Astrocyte (in vitro differentiated cells and primary cell): ENCODE measurements around the gene SYT2. TPM values are rescaled to one million over a fixed set of nuclear protein-coding genes. Genes with fewer than 3 reads are reported as not detected.
A peak's percentile ranks its signal among the peaks of the same experiment; 100 is the strongest.
"Not testable (repeated sequence)": the region's sequence is repeated elsewhere in the genome, so short reads cannot be mapped to it uniquely, and the experiment has no call there.

Source experiments
- DNase-seq: peaks from one replicate; pipeline ENCODE4 v3.0.0-alpha.2; 2010; ENCODE audit warnings: low read depth
- FAIRE-seq: peaks from 2 replicates; lab custom pipeline; 2011; peaks lifted over from hg19 to GRCh38; lab: Jason Lieb, UNC
- H2AFZ ChIP-seq: 2 replicates; pipeline ENCODE4 v1.6.0; 2012; ENCODE audit warnings: low read depth, low read length, inconsistent platforms
- H3K27ac ChIP-seq: 2 replicates; pipeline ENCODE4 v1.5.1; 2011; ENCODE audit warnings: low read depth, low read length, inconsistent platforms
- H3K27me3 ChIP-seq: 2 replicates; pipeline ENCODE4 v1.6.0; 2011; ENCODE audit warnings: low read length, inconsistent platforms; ENCODE audit not compliant: insufficient read depth
- H3K36me3 ChIP-seq: 2 replicates; pipeline ENCODE4 v1.5.1; 2011; ENCODE audit warnings: low read length, inconsistent platforms; ENCODE audit not compliant: insufficient read depth
- H3K4me1 ChIP-seq: 2 replicates; pipeline ENCODE4 v1.5.1; 2011; ENCODE audit warnings: low read length, inconsistent platforms; ENCODE audit not compliant: insufficient read depth
- H3K4me2 ChIP-seq: 2 replicates; pipeline ENCODE4 v1.6.0; 2012; ENCODE audit warnings: low read length, inconsistent platforms
- H3K4me3 ChIP-seq: 2 replicates; pipeline ENCODE4 v1.5.1; 2011; ENCODE audit warnings: low read depth, mild to moderate bottlenecking, low read length, inconsistent platforms; ENCODE audit not compliant: insufficient read depth
- H3K79me2 ChIP-seq: 2 replicates; pipeline ENCODE4 v1.6.0; 2012; ENCODE audit warnings: mild to moderate bottlenecking, low read length, inconsistent platforms; ENCODE audit not compliant: insufficient read depth
- H3K9ac ChIP-seq: 2 replicates; pipeline ENCODE4 v1.6.0; 2012; ENCODE audit warnings: mild to moderate bottlenecking, low read length, inconsistent platforms
- H3K9me3 ChIP-seq: 2 replicates; pipeline ENCODE4 v1.5.1; 2012; ENCODE audit warnings: low read depth, mild to moderate bottlenecking, low read length, inconsistent platforms; ENCODE audit not compliant: insufficient read depth
- H4K20me1 ChIP-seq: 2 replicates; pipeline ENCODE4 v1.6.0; 2012; ENCODE audit warnings: low read length, inconsistent platforms; ENCODE audit not compliant: insufficient read depth
- H3K27ac Mint-ChIP-seq: one replicate; pipeline ENCODE4 v1.8.0; 2021; ENCODE audit warnings: mild to moderate bottlenecking, mixed read lengths; ENCODE audit not compliant: unreplicated experiment
- H3K27me3 Mint-ChIP-seq: one replicate; pipeline ENCODE4 v1.8.0; 2021; ENCODE audit warnings: low read depth, mixed read lengths; ENCODE audit not compliant: unreplicated experiment
- H3K36me3 Mint-ChIP-seq: one replicate; pipeline ENCODE4 v1.8.0; 2021; ENCODE audit warnings: low read depth, mixed read lengths; ENCODE audit not compliant: unreplicated experiment
- H3K4me1 Mint-ChIP-seq: one replicate; pipeline ENCODE4 v1.8.0; 2021; ENCODE audit warnings: low read depth, mixed read lengths; ENCODE audit not compliant: unreplicated experiment
- H3K4me3 Mint-ChIP-seq: one replicate; pipeline ENCODE4 v1.8.0; 2021; ENCODE audit warnings: mild to moderate bottlenecking, moderate library complexity, mixed read lengths; ENCODE audit not compliant: unreplicated experiment
- H3K9me3 Mint-ChIP-seq: one replicate; pipeline ENCODE4 v1.8.0; 2021; ENCODE audit warnings: mild to moderate bottlenecking, mixed read lengths; ENCODE audit not compliant: unreplicated experiment
- EZH2 ChIP-seq: IDR thresholded peaks from 2 replicates; pipeline ENCODE4 v1.6.1; 2012; ENCODE audit warnings: mild to moderate bottlenecking, low read length, inconsistent platforms; ENCODE audit not compliant: insufficient read depth
- total RNA-seq: library from RNA; stranded (reverse); gene quantifications from 2 replicates; pipeline ENCODE4 v1.2.1, GENCODE V29; 2021
- TF ChIP-seq, protein P1 (sequence below): IDR thresholded peaks from 2 replicates; pipeline ENCODE4 v1.5.1; 2011; ENCODE audit warnings: low read depth, mild to moderate bottlenecking, inconsistent platforms, low read length, moderate library complexity; ENCODE audit not compliant: insufficient read depth

SYT2 gene
- total RNA-seq, 1 donor from 2014 or later, result 0.27 TPM

DNA sequence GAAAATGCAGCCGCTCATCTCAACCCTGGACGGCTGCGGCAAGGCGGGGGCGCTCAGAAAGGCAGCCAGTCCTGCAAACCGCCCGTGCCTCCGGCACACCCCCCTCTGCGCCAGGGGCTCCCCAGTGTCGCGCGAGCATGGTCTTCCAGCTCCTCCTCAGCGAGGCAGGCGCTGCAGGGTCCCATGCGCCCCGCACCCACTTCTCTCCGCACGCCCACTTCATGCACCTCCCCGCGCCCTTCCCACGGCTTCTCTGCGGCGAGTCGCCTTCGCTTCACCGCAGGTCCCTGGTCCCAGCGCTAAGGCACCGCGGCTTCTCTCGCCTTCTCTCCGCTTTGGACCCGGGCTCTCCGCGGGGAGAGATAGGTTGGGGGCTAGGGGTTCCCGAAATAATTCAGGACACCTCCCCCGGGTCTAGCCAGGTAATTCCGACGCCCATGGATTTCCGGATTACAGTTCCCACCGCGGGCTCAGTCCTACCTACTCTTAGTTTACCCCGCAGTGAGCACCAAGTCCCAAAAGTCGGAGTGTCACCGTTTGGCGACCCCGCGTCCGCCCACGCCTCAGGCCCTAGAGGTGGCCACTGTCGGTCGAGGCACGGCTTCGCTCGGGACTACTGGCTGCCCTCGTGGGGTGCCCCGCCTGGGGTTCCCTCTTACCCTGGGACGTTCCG is 67.5 kb downstream of the SYT2 start:
- FAIRE-seq (no peak), DNase-seq (no peak)
- no peaks in the 10 kb centered on the region for H3K9me3 Mint-ChIP-seq
- Histone ChIP-seq H3K9me3 (no peaks in the 10 kb centered on the region), H3K9ac (no peak overlapping the region), H3K27me3 (peaks cover 75% of the 10 kb centered on the region), H3K4me1 (peaks cover 10% of the 10 kb centered on the region), H2AFZ (peak overlapping the region; percentile 10), H3K27ac (no peak overlapping the region), H3K79me2 (no peaks in the 10 kb centered on the region), H3K36me3 (no peaks in the 10 kb centered on the region), H3K4me3 (no peak overlapping the region), H3K4me2 (peak overlapping the region; percentile 65), H4K20me1 (peaks cover 8% of the 10 kb centered on the region)
- peak overlapping the region; percentile 62 for H3K4me3 Mint-ChIP-seq
- H3K36me3 Mint-ChIP-seq, result peaks cover 4% of the 10 kb centered on the region
- peaks cover 19% of the 10 kb centered on the region for H3K4me1 Mint-ChIP-seq
- TF ChIP-seq, protein P1, sequence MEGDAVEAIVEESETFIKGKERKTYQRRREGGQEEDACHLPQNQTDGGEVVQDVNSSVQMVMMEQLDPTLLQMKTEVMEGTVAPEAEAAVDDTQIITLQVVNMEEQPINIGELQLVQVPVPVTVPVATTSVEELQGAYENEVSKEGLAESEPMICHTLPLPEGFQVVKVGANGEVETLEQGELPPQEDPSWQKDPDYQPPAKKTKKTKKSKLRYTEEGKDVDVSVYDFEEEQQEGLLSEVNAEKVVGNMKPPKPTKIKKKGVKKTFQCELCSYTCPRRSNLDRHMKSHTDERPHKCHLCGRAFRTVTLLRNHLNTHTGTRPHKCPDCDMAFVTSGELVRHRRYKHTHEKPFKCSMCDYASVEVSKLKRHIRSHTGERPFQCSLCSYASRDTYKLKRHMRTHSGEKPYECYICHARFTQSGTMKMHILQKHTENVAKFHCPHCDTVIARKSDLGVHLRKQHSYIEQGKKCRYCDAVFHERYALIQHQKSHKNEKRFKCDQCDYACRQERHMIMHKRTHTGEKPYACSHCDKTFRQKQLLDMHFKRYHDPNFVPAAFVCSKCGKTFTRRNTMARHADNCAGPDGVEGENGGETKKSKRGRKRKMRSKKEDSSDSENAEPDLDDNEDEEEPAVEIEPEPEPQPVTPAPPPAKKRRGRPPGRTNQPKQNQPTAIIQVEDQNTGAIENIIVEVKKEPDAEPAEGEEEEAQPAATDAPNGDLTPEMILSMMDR, result no peak
- peak; percentile 97 for TF ChIP-seq EZH2
- H3K27ac Mint-ChIP-seq, result no peak overlapping the region
- H3K27me3 Mint-ChIP-seq, result peaks cover 68% of the 10 kb centered on the region

DNA sequence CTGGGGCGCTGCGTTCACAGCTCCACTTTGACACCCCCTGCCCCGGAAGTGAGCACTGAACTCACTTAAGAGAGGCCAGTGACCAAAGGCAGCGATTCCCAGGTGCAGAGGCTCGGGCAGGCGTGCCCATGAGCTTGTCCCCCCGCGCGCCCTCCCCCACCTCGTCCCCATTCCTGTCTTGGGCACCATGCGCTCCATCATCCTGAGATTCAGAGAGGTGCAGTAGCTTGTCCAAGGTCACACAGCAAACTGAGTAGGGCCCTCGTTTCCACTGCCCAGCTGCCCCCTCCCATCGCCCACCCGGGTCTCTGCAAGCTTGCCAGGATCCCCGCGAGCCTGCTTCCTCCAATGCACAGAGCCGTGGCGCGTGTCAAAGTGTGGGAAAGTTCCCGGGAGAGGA is 68.0 kb downstream of the SYT2 start:
- H3K4me1 ChIP-seq, result peaks cover 10% of the 10 kb centered on the region
- H3K9me3 Mint-ChIP-seq, result no peaks in the 10 kb centered on the region
- no peaks in the 10 kb centered on the region for H3K36me3 ChIP-seq
- DNase-seq, result no peak
- no peak overlapping the region for H3K4me3 ChIP-seq
- no peak overlapping the region for H3K27ac ChIP-seq
- peaks cover 4% of the 10 kb centered on the region for H3K36me3 Mint-ChIP-seq
- H3K27me3 ChIP-seq, result peaks cover 72% of the 10 kb centered on the region
- H3K27ac Mint-ChIP-seq, result no peak overlapping the region
- H3K79me2 ChIP-seq, result no peaks in the 10 kb centered on the region
- no peak overlapping the region for H3K4me2 ChIP-seq
- H3K9me3 ChIP-seq, result no peaks in the 10 kb centered on the region
- no peak overlapping the region for H2AFZ ChIP-seq
- H3K27me3 Mint-ChIP-seq, result peaks cover 63% of the 10 kb centered on the region
- peaks cover 8% of the 10 kb centered on the region for H4K20me1 ChIP-seq
- H3K4me3 Mint-ChIP-seq, result no peak overlapping the region
- TF ChIP-seq, protein P1, result no peak
- no peak for TF ChIP-seq EZH2
- FAIRE-seq, result no peak
- H3K4me1 Mint-ChIP-seq, result peaks cover 19% of the 10 kb centered on the region
- no peak overlapping the region for H3K9ac ChIP-seq

DNA sequence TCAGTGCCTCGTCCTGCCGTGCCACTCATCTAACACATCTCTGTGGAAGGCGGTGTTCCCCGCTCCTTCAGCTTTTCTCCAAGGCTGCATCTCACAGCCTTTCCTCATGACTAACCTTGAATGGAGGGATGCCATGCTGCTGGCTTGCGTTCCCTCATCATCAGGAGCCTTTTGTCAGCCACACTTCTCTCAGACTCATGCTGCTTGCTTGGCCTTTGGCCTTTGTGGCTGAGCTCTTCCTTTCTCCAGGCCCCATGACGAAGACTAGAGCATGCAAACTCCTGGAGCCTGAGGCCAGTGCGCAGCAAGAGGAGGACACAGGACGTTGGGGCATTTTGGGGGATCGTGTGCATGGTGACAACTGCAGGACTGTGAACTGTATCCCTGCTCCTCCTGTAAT is 70.8 kb downstream of the SYT2 start:
- Histone ChIP-seq H3K4me3 (no peak overlapping the region), H3K4me1 (peaks cover 7% of the 10 kb centered on the region)
- peak overlapping the region; percentile 2 for H3K4me3 Mint-ChIP-seq

DNA sequence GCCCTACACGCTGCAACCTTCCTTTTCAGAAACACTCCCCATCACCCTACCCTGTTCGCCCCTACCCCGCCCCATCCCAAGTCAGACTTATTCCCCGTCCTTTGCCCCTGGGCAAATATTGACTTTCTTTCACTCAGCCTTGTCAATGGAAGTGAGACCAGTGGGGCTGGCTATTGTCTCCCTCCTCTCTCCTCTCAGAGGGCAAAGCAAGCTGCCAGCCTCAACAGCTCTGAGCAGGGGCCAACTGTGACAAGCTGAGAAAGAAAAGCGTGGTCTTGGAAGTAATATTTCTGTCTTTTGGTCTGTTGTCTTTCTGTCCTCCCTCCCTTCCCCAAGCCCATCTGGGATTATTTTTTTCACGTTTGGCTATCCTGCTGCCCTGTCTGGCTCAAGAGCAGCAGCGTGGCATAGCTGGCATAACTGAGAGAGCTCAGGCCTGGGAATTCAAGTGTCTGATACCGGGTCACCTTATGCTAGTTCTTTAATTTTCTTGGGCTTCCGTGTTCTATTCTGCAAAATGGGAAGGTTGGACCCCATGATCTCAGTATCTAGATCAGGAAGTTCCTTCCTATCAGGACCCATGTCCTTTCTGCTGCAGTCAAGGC is 71.5 kb downstream of the SYT2 start:
- not testable (repeated sequence) for H3K4me2 ChIP-seq, H3K36me3 Mint-ChIP-seq, H2AFZ ChIP-seq, H3K27ac ChIP-seq, H3K4me3 ChIP-seq, DNase-seq, H3K4me3 Mint-ChIP-seq, H3K9me3 ChIP-seq, H3K9me3 Mint-ChIP-seq, H3K27ac Mint-ChIP-seq, FAIRE-seq, H4K20me1 ChIP-seq, H3K4me1 ChIP-seq, H3K9ac ChIP-seq, H3K36me3 ChIP-seq, H3K79me2 ChIP-seq
- peaks cover 52% of the 10 kb centered on the region for H3K27me3 ChIP-seq
- Mint-ChIP-seq H3K27me3 (peaks cover 48% of the 10 kb centered on the region), H3K4me1 (peaks cover 17% of the 10 kb centered on the region)

More for the DNA sequence above, 70.8 kb downstream of the SYT2 start:
- H3K4me1 Mint-ChIP-seq, result peaks cover 19% of the 10 kb centered on the region
- TF ChIP-seq EZH2, result no peak
- TF ChIP-seq, protein P1, result no peak
- Histone ChIP-seq H2AFZ (no peak overlapping the region), H4K20me1 (peaks cover 6% of the 10 kb centered on the region), H3K9me3 (no peaks in the 10 kb centered on the region), H3K79me2 (no peaks in the 10 kb centered on the region), H3K27me3 (peaks cover 59% of the 10 kb centered on the region), H3K36me3 (no peaks in the 10 kb centered on the region), H3K4me2 (no peak overlapping the region), H3K9ac (no peak overlapping the region), H3K27ac (no peak overlapping the region)
- H3K36me3 Mint-ChIP-seq, result peaks cover 4% of the 10 kb centered on the region
- no peak overlapping the region for H3K27ac Mint-ChIP-seq
- H3K9me3 Mint-ChIP-seq, result no peaks in the 10 kb centered on the region
- FAIRE-seq, result no peak
- DNase-seq, result peak; percentile 57
- H3K27me3 Mint-ChIP-seq, result peaks cover 53% of the 10 kb centered on the region
